ENCODE measurements around the gene MRPL28. TPM values are rescaled to one million over a fixed set of nuclear protein-coding genes. Genes with fewer than 3 reads are reported as not detected.

MRPL28 gene
- total and polyA plus RNA-seq, 2 experiments from 2014 or later: 88.1 to 126 TPM

- Histone ChIP-seq H3K9me2 (replicated peaks; ENCODE audit: insufficient read depth) (no peaks in the 10 kb centered on the region), H2AFZ (no peak overlapping the region), H3K4me3 (no peak overlapping the region), H3K36me3 (replicated peaks; ENCODE audit: insufficient read depth, low read depth) (no peaks in the 10 kb centered on the region), H3K27ac (no peak overlapping the region), H3K79me2 (peaks cover 29% of the 10 kb centered on the region), H3K9me3 (ENCODE audit: low read depth) (no peaks in the 10 kb centered on the region), H3K4me2 (no peak overlapping the region), H3K27me3 (no peaks in the 10 kb centered on the region), H3K4me1 (ENCODE audit: insufficient read depth) (peaks cover 12% of the 10 kb centered on the region), H4K20me1 (ENCODE audit: insufficient read depth, poor library complexity, severe bottlenecking) (peaks cover 8% of the 10 kb centered on the region)
- TF ChIP-seq EZH2phosphoT487 (IDR thresholded peaks at IDR 0.05; ENCODE audit: low read depth, severe bottlenecking, unreplicated experiment): no peak
- no peak for TF ChIP-seq CTCF (IDR thresholded peaks at IDR 0.05; ENCODE audit: poor library complexity)
- TF ChIP-seq EZH2 (IDR thresholded peaks at IDR 0.05; ENCODE audit: borderline replicate concordance): no peak
- WGBS (ENCODE audit: low lambda C conversion rate, missing lambda C conversion rate): 90% methylated on average over 14 of the region's 42 CpGs
- DNase-seq (ENCODE audit: low spot score): no peak
These were observed 7.1 kb upstream of the MRPL28 start for GRCh38 chr16:377419-377951.

- Histone ChIP-seq H4K20me1 (ENCODE audit: insufficient read depth, poor library complexity, severe bottlenecking) (peaks cover 8% of the 10 kb centered on the region), H3K27me3 (no peaks in the 10 kb centered on the region), H3K36me3 (replicated peaks; ENCODE audit: insufficient read depth, low read depth) (no peaks in the 10 kb centered on the region), H3K4me2 (no peak overlapping the region), H3K4me1 (ENCODE audit: insufficient read depth) (peaks cover 12% of the 10 kb centered on the region), H2AFZ (no peak overlapping the region), H3K79me2 (peaks cover 27% of the 10 kb centered on the region), H3K27ac (no peak overlapping the region), H3K9me3 (ENCODE audit: low read depth) (no peaks in the 10 kb centered on the region), H3K4me3 (no peak overlapping the region), H3K9me2 (replicated peaks; ENCODE audit: insufficient read depth) (no peaks in the 10 kb centered on the region)
- no peak for TF ChIP-seq CTCF (IDR thresholded peaks at IDR 0.05; ENCODE audit: poor library complexity)
- no peak for TF ChIP-seq EZH2phosphoT487 (IDR thresholded peaks at IDR 0.05; ENCODE audit: low read depth, severe bottlenecking, unreplicated experiment)
- TF ChIP-seq EZH2 (IDR thresholded peaks at IDR 0.05; ENCODE audit: borderline replicate concordance): no peak
- no peak for DNase-seq (ENCODE audit: low spot score)
- WGBS (ENCODE audit: low lambda C conversion rate, missing lambda C conversion rate): 94% methylated on average over 22 of the region's 26 CpGs
These were observed 6.6 kb upstream of the MRPL28 start for GRCh38 chr16:376817-377418.

DNA sequence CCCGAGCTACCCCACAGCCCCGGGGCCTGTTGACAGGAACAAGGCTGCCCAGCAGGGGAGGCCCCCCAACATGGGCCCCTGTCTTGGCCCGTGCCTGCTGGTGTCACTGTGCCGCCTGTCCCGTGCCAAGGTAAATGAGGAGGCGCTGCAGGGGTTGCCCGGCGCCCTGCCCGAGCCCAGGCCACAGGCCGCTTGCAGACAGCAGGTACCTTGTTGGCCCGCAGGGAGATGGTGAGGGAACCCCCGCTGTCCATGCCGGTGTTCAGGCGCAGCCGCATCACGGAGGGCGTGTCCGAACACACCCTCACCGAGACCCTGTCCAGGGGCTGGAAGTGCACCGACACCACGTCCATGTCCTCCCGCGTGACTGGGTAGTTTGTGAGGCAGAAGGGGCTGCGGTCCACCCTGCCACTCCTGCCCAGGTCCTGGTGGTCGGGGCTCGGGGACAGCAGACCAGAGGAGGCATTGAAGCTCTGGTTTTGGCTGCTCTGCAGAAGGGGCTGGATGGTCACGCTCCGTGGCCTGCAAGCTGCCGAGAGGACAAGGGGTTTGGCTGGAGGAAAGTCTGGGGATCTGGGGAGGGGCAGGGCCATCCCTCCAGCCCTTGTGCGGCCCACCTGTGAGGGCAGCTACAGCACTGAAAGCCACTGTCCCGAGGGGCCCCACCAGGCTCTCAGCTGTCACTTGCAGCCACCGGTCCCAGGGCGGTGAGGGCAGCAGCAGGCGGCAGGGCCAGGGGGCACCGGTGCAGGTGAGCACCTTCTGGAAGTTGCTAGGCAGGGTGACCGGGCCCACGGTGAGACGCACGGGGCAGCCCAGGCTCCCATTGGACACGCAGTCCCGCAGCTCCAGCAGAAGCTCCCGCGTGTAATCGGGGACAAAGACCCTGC, 5.8 kb upstream of the MRPL28 start:
- no peaks in the 10 kb centered on the region for H3K36me3 ChIP-seq (replicated peaks; ENCODE audit: insufficient read depth, low read depth)
- 96% methylated on average over 43 of the region's 44 CpGs for WGBS (ENCODE audit: low lambda C conversion rate, missing lambda C conversion rate)

More for the DNA sequence above, 5.8 kb upstream of the MRPL28 start:
- H3K9me3 ChIP-seq (ENCODE audit: low read depth): no peaks in the 10 kb centered on the region
- no peak overlapping the region for H2AFZ ChIP-seq
- no peak overlapping the region for H3K4me2 ChIP-seq
- peaks cover 7% of the 10 kb centered on the region for H4K20me1 ChIP-seq (ENCODE audit: insufficient read depth, poor library complexity, severe bottlenecking)
- no peak overlapping the region for H3K4me3 ChIP-seq
- DNase-seq (ENCODE audit: low spot score): no peak
- H3K79me2 ChIP-seq: peaks cover 25% of the 10 kb centered on the region
- TF ChIP-seq EZH2 (IDR thresholded peaks at IDR 0.05; ENCODE audit: borderline replicate concordance) (no peak), CTCF (IDR thresholded peaks at IDR 0.05; ENCODE audit: poor library complexity) (no peak), EZH2phosphoT487 (IDR thresholded peaks at IDR 0.05; ENCODE audit: low read depth, severe bottlenecking, unreplicated experiment) (no peak)
- H3K27me3 ChIP-seq: no peaks in the 10 kb centered on the region
- H3K4me1 ChIP-seq (ENCODE audit: insufficient read depth): peaks cover 12% of the 10 kb centered on the region
- no peaks in the 10 kb centered on the region for H3K9me2 ChIP-seq (replicated peaks; ENCODE audit: insufficient read depth)
- no peak overlapping the region for H3K27ac ChIP-seq

Measured in hepatocyte (in vitro differentiated cells).